GM20000 (cell line): ENCODE results near the gene STAG1.
"Not testable (repeated sequence)": the region's sequence is repeated elsewhere in the genome, so short reads cannot be mapped to it uniquely, and the experiment has no call there.

Source experiments
- DNase-seq: peaks from one replicate; pipeline ENCODE4 v3.0.0; 2012; ENCODE audit warnings: low spot score
- CTCF ChIP-seq: IDR thresholded peaks from 2 replicates; pipeline ENCODE4 v1.5.1; 2012; ENCODE audit warnings: mild to moderate bottlenecking, control low read depth; ENCODE audit errors: extremely low read depth, missing control alignments

STAG1 gene

GRCh38 chr3:136728918-136729317, 23.3 kb downstream of the STAG1 start:
- DNase-seq = no peak
- TF ChIP-seq CTCF = no peak

GRCh38 chr3:136728473-136728872, 23.7 kb downstream of the STAG1 start:
- DNase-seq = peak; percentile 21
- no peak for TF ChIP-seq CTCF

- no peak for DNase-seq
- no peak for TF ChIP-seq CTCF
These were observed 26.7 kb downstream of the STAG1 start for GRCh38 chr3:136725468-136725867.

GRCh38 chr3:136722916-136723315, 29.3 kb downstream of the STAG1 start:
- not testable (repeated sequence) for DNase-seq

GRCh38 chr3:136722399-136722798, 29.8 kb downstream of the STAG1 start:
- DNase-seq = not testable (repeated sequence)

GRCh38 chr3:136720091-136720490, 32.1 kb downstream of the STAG1 start:
- no peak for TF ChIP-seq CTCF
- no peak for DNase-seq

GRCh38 chr3:136716629-136717028, 35.5 kb downstream of the STAG1 start:
- no peak for TF ChIP-seq CTCF
- DNase-seq = no peak

GRCh38 chr3:136714020-136714419, 38.2 kb downstream of the STAG1 start:
- no peak for TF ChIP-seq CTCF
- DNase-seq = no peak

- no peak for DNase-seq
- TF ChIP-seq CTCF = no peak
These were observed 39.2 kb downstream of the STAG1 start for GRCh38 chr3:136712941-136713340.

GRCh38 chr3:136711888-136712287, 40.3 kb downstream of the STAG1 start:
- not testable (repeated sequence) for DNase-seq
